ENCODE measurements around the gene C1orf74.

DNA sequence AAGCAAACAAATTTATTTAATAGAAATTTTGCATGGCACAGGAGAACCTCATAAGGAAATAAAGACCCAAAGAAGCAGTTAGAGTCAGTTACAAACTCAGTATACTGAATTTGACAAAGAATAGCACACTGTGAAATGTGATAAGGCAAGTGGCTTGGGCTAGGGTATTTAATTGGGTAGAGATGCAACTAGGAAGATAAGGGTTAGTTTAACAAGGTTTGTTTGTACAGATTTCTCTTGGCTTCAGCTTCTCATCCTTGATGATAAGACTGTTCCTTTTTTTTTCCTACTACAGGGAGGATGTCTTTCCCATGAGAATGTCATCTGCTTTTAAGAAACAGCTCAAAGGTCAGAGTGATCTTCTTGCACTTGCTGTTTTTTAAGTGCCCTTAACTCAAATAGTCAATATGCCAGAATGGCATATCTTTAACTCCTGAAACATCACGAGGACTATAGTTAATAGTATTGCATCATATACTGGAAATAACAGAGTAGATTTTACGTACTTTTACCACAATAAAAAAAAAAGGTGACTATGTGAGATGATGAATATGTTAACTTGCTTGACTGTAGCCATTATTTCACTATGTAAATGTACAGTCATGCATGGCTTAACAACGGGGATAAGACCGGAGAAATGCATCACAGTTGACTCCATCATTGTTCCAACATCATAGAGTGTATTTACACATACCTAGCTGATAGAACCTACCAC lies 37.8 kb downstream of the C1orf74 start:
- TF ChIP-seq EZH2 (IDR thresholded peaks at IDR 0.05; ENCODE audit: low read length, unreplicated experiment), result no peak
- TF ChIP-seq, protein P1, sequence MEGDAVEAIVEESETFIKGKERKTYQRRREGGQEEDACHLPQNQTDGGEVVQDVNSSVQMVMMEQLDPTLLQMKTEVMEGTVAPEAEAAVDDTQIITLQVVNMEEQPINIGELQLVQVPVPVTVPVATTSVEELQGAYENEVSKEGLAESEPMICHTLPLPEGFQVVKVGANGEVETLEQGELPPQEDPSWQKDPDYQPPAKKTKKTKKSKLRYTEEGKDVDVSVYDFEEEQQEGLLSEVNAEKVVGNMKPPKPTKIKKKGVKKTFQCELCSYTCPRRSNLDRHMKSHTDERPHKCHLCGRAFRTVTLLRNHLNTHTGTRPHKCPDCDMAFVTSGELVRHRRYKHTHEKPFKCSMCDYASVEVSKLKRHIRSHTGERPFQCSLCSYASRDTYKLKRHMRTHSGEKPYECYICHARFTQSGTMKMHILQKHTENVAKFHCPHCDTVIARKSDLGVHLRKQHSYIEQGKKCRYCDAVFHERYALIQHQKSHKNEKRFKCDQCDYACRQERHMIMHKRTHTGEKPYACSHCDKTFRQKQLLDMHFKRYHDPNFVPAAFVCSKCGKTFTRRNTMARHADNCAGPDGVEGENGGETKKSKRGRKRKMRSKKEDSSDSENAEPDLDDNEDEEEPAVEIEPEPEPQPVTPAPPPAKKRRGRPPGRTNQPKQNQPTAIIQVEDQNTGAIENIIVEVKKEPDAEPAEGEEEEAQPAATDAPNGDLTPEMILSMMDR (conservative IDR thresholded peaks at IDR 0.05; ENCODE audit: low read depth, low read length), result no peak

Measured in PC-3 (cell line).